ENCODE results near the gene SUCLG1.

SUCLG1 gene

DNA sequence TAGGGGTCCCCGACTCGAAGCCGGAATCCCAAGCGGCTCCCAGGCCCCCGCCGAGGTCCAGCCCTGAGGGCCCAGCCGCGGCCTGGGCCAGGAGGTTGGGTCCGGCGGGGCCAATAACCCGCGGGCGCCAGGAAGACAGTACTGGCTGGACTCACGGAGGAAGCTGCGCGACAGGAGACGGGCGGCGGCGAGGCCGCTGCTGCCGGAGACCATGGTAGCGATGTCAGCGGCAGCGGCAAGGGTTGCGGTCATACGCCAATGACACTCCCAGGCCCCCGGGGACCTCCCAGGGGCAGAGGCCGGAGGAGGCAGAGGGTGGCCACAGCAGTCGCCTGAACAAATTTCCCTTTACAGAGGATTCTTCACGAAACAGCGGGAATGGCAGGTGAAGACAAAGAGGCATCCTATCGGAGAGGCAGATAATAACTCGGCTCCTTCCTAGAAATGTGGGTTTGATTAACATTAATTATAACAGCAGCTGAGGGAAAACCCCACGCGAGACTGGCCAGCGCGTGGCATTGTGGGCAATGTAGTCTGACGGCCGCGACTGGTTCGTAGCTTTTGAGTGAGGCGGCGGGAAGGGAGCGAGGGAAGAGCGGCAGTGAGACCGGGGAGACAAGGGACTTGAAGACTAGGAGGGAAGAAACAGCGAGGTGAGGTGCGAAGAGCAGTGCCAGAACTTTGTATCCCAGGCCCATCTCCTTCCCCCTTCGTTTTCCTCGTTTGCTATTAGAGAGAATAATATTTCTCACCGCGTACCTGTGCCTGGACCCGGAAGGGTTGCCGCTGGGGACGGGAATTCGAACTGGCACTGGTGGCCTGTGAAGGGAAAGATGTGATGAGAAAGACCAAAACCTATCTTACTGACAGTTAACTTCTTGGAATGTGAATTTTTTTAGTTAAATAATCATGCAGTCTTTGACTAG is at the start of gene SUCLG1:
SUCLG1 (minus strand) TSS at position 263 of the 926 bp plus-strand sequence; CDS start at position 252, 11 bp downstream.
- Histone ChIP-seq H3K9me3 (ENCODE audit: control insufficient read depth, insufficient read depth, low read depth, low read length) (no peaks in the 10 kb centered on the region), H3K36me3 (ENCODE audit: control insufficient read depth, insufficient read depth, low read length) (no peaks in the 10 kb centered on the region), H3K4me3 (ENCODE audit: low read depth, low read length) (peak within 1 kb of the TSS; percentile 81), H3K27ac (ENCODE audit: low read depth, low read length) (peak within 1 kb of the TSS; percentile 86; the same call in 1 of the 2 replicates), H3K27me3 (ENCODE audit: control insufficient read depth, insufficient read depth, low read length) (no peaks in the 10 kb centered on the region), H3K9ac (ENCODE audit: low read length) (peak within 1 kb of the TSS; percentile 91), H3K4me1 (ENCODE audit: control insufficient read depth, insufficient read depth, low read length) (peaks cover 19% of the 10 kb centered on the region; the same call in 1 of the 2 replicates)

DNA sequence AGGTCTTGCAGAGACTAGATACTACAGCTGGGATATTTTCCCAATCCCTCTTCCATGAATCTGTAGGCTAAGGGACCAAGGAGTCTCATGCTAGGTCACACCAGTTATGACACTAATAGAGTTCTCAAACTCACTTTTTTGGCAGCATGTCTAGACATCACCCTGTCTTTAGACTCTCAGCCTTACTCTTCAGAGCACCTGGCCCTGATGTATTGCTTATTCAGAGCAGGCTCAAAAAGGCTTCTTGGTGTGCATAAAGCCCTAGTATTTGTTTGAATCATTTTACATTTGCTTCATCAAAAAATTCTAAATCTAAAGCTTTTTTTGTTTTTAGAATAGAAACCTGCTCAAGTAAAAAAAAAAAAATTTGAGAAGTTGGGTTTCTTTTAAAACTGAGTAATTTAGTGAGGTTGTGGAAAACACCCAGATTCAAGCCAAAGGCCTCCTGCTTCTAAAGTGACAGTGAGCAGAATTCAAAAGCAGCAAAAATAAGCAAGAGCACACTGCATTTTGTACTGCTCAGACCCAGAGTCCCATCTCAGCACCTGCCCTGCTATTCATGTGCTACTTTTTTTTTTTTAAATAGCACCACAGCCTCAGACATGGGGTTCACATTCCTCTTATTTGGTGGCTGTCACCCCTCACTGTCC is 39.2 kb upstream of the SUCLG1 start:
- H3K4me1 ChIP-seq (ENCODE audit: control insufficient read depth, insufficient read depth, low read length): no peaks in the 10 kb centered on the region
- H3K36me3 ChIP-seq (ENCODE audit: control insufficient read depth, insufficient read depth, low read length): no peaks in the 10 kb centered on the region
- H3K4me3 ChIP-seq (ENCODE audit: low read depth, low read length): no peak overlapping the region
- no peak overlapping the region for H3K27ac ChIP-seq (ENCODE audit: low read depth, low read length)
- H3K9me3 ChIP-seq (ENCODE audit: control insufficient read depth, insufficient read depth, low read depth, low read length): 0 out of 2 replicates have a peak, but pooled peaks cover 3% of the 10 kb centered on the region
- H3K9ac ChIP-seq (ENCODE audit: low read length): no peak overlapping the region
- H3K27me3 ChIP-seq (ENCODE audit: control insufficient read depth, insufficient read depth, low read length): no peaks in the 10 kb centered on the region

DNA sequence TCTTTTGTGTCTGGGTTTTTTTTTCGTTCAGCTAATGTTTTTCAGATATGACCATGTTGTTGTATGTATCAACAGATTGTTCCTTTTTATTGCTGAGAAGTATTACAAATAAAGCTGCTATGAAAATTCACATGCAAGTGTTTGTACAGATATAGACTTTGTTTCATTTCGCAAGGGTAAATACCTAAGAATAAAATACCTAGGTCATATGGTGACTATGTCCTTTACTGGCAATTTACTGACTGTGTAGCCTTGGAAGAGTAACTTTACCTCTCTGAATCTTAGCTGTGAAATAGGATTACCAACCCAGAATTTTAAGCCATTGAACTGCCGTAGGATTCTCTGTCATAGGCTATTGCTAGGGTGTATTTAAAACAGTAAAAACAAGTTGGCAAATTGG is 38.2 kb upstream of the SUCLG1 start:
- no peaks in the 10 kb centered on the region for H3K4me1 ChIP-seq (ENCODE audit: control insufficient read depth, insufficient read depth, low read length)
- H3K9ac ChIP-seq (ENCODE audit: low read length): no peak overlapping the region
- no peaks in the 10 kb centered on the region for H3K36me3 ChIP-seq (ENCODE audit: control insufficient read depth, insufficient read depth, low read length)
- no peak overlapping the region for H3K4me3 ChIP-seq (ENCODE audit: low read depth, low read length)
- H3K27ac ChIP-seq (ENCODE audit: low read depth, low read length): no peak overlapping the region
- no peaks in the 10 kb centered on the region for H3K9me3 ChIP-seq (ENCODE audit: control insufficient read depth, insufficient read depth, low read depth, low read length)
- no peaks in the 10 kb centered on the region for H3K27me3 ChIP-seq (ENCODE audit: control insufficient read depth, insufficient read depth, low read length)

DNA sequence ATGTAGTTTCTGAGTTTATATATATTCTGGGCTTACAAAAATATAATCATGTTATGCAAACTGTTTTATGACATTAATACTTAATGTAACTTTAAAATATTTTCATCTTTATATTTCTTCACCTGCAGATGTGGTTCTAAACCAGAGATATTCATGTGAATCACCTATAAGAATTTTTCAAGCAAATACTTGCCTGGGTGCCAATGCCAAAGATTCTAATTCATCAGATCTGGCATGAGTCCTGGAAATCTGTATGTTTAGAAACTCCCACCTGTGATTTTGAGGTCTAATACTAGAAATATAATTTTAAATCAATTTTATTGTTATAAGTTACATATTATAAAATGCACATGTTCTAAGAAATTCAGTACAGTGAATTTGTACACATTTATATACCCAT is 37.3 kb upstream of the SUCLG1 start:
- Histone ChIP-seq H3K27me3 (ENCODE audit: control insufficient read depth, insufficient read depth, low read length) (no peaks in the 10 kb centered on the region), H3K4me1 (ENCODE audit: control insufficient read depth, insufficient read depth, low read length) (no peaks in the 10 kb centered on the region), H3K9me3 (ENCODE audit: control insufficient read depth, insufficient read depth, low read depth, low read length) (no peaks in the 10 kb centered on the region), H3K27ac (ENCODE audit: low read depth, low read length) (no peak overlapping the region), H3K9ac (ENCODE audit: low read length) (no peak overlapping the region), H3K36me3 (ENCODE audit: control insufficient read depth, insufficient read depth, low read length) (no peaks in the 10 kb centered on the region), H3K4me3 (ENCODE audit: low read depth, low read length) (no peak overlapping the region)

DNA sequence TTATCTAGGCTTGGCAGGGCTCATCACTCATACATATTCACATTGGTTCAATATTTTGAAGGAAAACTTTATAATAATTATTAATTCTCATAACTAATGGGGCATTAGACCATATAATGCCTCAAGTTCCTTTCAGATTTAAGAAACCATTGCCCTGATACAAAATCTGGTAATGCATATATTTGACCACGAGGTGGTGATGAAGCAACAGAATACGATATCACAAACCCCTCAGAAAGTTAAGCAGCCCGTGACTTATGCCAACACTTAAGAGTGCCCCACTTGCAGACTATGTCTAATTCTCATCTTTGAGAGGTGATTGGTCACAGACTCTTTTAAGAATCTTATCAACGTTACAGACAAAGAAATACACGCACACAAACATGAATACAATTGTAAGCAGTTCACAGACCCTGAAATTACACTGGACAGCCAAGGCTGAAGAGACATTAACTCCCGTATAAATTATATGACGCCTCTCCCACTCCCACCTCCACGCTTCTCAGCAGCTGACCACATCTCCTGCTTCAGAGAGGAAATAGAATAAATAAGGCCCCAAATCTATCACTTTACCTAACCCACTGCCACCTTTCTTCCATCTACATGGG is 36.6 kb upstream of the SUCLG1 start:
- Histone ChIP-seq H3K4me3 (ENCODE audit: low read depth, low read length) (no peak overlapping the region), H3K36me3 (ENCODE audit: control insufficient read depth, insufficient read depth, low read length) (no peaks in the 10 kb centered on the region), H3K9ac (ENCODE audit: low read length) (no peak overlapping the region), H3K27ac (ENCODE audit: low read depth, low read length) (no peak overlapping the region), H3K9me3 (ENCODE audit: control insufficient read depth, insufficient read depth, low read depth, low read length) (no peaks in the 10 kb centered on the region), H3K4me1 (ENCODE audit: control insufficient read depth, insufficient read depth, low read length) (no peaks in the 10 kb centered on the region), H3K27me3 (ENCODE audit: control insufficient read depth, insufficient read depth, low read length) (no peaks in the 10 kb centered on the region)

DNA sequence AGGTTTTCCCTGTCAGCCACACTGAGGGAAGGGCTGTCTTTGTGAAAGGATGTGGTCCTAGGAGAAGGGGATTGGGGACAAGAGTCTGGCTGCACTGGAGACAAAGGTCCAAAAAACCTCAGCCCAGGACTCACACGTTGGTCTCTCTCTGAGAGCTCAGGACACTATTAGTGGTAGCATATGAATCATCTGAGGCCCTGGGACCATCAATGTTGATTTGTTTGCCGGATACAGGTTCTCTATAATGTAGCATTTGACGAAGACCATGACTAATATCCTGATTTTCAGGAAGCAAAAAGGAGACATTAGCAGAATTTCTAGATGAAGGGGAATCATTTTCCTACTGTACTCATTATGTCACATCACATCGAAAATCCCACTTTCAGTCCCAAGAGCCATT is 35.0 kb upstream of the SUCLG1 start:
- Histone ChIP-seq H3K4me3 (ENCODE audit: low read depth, low read length) (no peak overlapping the region), H3K36me3 (ENCODE audit: control insufficient read depth, insufficient read depth, low read length) (no peaks in the 10 kb centered on the region), H3K27me3 (ENCODE audit: control insufficient read depth, insufficient read depth, low read length) (no peaks in the 10 kb centered on the region), H3K4me1 (ENCODE audit: control insufficient read depth, insufficient read depth, low read length) (no peaks in the 10 kb centered on the region), H3K9me3 (ENCODE audit: control insufficient read depth, insufficient read depth, low read depth, low read length) (no peaks in the 10 kb centered on the region), H3K27ac (ENCODE audit: low read depth, low read length) (no peak overlapping the region), H3K9ac (ENCODE audit: low read length) (no peak overlapping the region)

DNA sequence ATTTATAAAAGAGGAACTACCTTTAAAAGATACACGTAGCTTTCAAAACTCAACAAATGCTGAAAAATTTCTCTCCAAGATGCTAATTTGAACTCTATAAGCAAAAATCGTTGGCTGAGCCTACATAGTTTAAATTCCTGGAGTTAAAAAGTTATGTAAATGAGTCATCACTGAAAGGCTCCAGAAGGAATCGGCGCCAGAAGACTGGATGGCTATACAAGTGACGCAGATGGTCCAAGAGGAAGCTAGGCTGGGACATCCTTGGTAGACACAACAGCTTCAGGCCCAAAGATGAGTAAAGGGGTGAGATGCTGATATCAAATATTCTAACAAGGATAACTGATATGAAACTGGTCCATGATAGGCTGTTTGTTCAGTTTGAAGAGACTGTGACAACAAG is 34.4 kb upstream of the SUCLG1 start:
- no peak overlapping the region for H3K4me3 ChIP-seq (ENCODE audit: low read depth, low read length)
- H3K9ac ChIP-seq (ENCODE audit: low read length): no peak overlapping the region
- H3K9me3 ChIP-seq (ENCODE audit: control insufficient read depth, insufficient read depth, low read depth, low read length): no peaks in the 10 kb centered on the region
- H3K4me1 ChIP-seq (ENCODE audit: control insufficient read depth, insufficient read depth, low read length): no peaks in the 10 kb centered on the region
- H3K27ac ChIP-seq (ENCODE audit: low read depth, low read length): no peak overlapping the region
- H3K27me3 ChIP-seq (ENCODE audit: control insufficient read depth, insufficient read depth, low read length): no peaks in the 10 kb centered on the region
- no peaks in the 10 kb centered on the region for H3K36me3 ChIP-seq (ENCODE audit: control insufficient read depth, insufficient read depth, low read length)

DNA sequence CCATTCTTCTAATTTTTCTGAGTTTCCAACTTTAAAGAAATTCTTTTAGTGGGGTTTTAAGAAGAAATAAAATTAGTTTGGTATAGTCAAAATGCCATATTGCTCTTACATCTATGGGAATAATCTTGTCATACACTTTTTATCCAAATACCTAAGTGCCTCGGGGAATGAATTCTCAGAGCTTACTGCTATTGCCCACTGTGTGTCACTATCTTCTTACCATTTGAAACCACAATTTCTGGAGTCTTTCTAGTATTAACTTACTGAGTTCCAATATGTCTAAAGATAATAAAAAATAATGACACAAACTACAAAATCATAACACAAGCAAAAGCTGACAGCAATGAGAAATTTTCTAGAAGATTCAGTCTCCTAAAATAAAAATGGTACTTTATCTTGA is 33.5 kb upstream of the SUCLG1 start:
- no peak overlapping the region for H3K27ac ChIP-seq (ENCODE audit: low read depth, low read length)
- no peak overlapping the region for H3K9ac ChIP-seq (ENCODE audit: low read length)
- H3K4me3 ChIP-seq (ENCODE audit: low read depth, low read length): no peak overlapping the region
- no peaks in the 10 kb centered on the region for H3K4me1 ChIP-seq (ENCODE audit: control insufficient read depth, insufficient read depth, low read length)
- H3K27me3 ChIP-seq (ENCODE audit: control insufficient read depth, insufficient read depth, low read length): no peaks in the 10 kb centered on the region
- no peaks in the 10 kb centered on the region for H3K9me3 ChIP-seq (ENCODE audit: control insufficient read depth, insufficient read depth, low read depth, low read length)
- H3K36me3 ChIP-seq (ENCODE audit: control insufficient read depth, insufficient read depth, low read length): no peaks in the 10 kb centered on the region

DNA sequence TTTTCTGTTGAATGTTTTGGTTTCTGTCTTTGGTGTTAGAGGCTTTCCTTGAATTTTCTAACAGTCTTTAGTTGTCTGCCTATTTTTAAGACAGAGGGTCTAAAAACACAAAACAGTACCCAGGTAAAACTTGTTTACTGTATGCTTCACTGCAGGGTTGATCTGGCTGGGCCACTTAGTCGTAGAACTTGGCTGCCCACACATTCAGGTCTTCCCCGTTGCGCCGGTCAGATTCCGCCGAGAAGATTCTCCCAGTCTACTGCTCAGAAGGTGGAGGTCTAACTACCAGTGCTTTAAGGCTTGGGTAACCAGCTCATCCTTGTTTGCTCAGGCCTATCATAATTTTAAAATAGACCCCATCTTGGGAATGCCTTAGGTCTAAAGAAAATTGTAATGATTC is 32.7 kb upstream of the SUCLG1 start:
- Histone ChIP-seq H3K27ac (ENCODE audit: low read depth, low read length) (no peak overlapping the region), H3K9me3 (ENCODE audit: control insufficient read depth, insufficient read depth, low read depth, low read length) (no peaks in the 10 kb centered on the region), H3K27me3 (ENCODE audit: control insufficient read depth, insufficient read depth, low read length) (no peaks in the 10 kb centered on the region), H3K9ac (ENCODE audit: low read length) (no peak overlapping the region), H3K4me1 (ENCODE audit: control insufficient read depth, insufficient read depth, low read length) (no peaks in the 10 kb centered on the region), H3K4me3 (ENCODE audit: low read depth, low read length) (no peak overlapping the region), H3K36me3 (ENCODE audit: control insufficient read depth, insufficient read depth, low read length) (no peaks in the 10 kb centered on the region)

DNA sequence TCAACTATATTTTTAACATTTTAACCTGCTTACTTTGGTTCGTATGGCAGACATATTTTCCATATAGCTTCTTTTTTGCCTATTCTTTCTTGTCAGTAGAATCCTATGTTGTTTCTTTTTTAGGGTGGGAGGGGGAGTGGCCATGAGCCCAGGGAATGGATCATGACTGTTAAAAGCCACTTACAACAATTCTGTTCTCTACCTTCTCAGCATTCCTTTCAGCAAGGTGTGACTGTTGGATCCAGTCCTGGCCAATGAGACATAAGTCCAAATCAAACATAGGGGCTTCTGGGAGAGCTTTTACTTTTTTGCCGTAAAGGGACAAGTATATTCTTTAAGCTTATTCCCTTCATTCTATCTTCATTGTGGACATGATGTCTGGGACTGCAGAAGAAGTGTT is 32.2 kb upstream of the SUCLG1 start:
- Histone ChIP-seq H3K4me1 (ENCODE audit: control insufficient read depth, insufficient read depth, low read length) (no peaks in the 10 kb centered on the region), H3K36me3 (ENCODE audit: control insufficient read depth, insufficient read depth, low read length) (no peaks in the 10 kb centered on the region), H3K27ac (ENCODE audit: low read depth, low read length) (no peak overlapping the region), H3K9me3 (ENCODE audit: control insufficient read depth, insufficient read depth, low read depth, low read length) (no peaks in the 10 kb centered on the region), H3K27me3 (ENCODE audit: control insufficient read depth, insufficient read depth, low read length) (no peaks in the 10 kb centered on the region), H3K4me3 (ENCODE audit: low read depth, low read length) (no peak overlapping the region), H3K9ac (ENCODE audit: low read length) (no peak overlapping the region)
